T-cell (primary cell): ENCODE measurements around the gene LCP1. TPM values are rescaled to one million over a fixed set of nuclear protein-coding genes. Genes with fewer than 3 reads are reported as not detected.

ENCODE experiments used
- ATAC-seq, 4 experiments: fragments of 200-7000 bp in 3 of 4; fragments of 150-1000 bp in 1 of 4; cut with Tn5 transposase; replicated peaks in 1 of 4; 1 replicate in 3 of 4; 2 replicates in 1 of 4; pipeline ENCODE4 v1.10.0; 2021; ENCODE audit warnings: moderate library complexity in 3 of 4, mild to moderate bottlenecking in 2 of 4, moderate number of reproducible peaks in 1 of 4
- CTCF ChIA-PET, 2 donors: fragments of 300-600 bp; sonication (Branson Sonifier 250); formaldehyde crosslinking; loops; one replicate each; lab custom pipeline; 2022; ENCODE audit warnings: antibody characterized with exemption in 2 of 2; lab: Charles Lee
- POLR2A ChIA-PET, 2 donors: fragments of 300-600 bp; sonication (Branson Sonifier 250); formaldehyde crosslinking; loops; one replicate each; lab custom pipeline; 2022; ENCODE audit warnings: antibody characterized with exemption in 2 of 2; lab: Charles Lee
- DNase-seq, 35 experiments: peaks; one replicate each; pipeline versions ENCODE4 v3.0.0 to v3.0.0-alpha.2; 2013 to 2023
- H3K27ac ChIP-seq: one replicate; pipeline ENCODE4 v1.5.1; 2013; ENCODE audit warnings: low read length
- H3K27me3 ChIP-seq, 2 experiments: replicated peaks in 1 of 2; 1 replicate in 1 of 2; 2 replicates in 1 of 2; pipeline versions ENCODE4 v1.6.1 to v1.7.0; 2013; ENCODE audit warnings: low read length in 1 of 2, mixed read lengths in 1 of 2; ENCODE audit not compliant: control insufficient read depth in 2 of 2, insufficient read depth in 2 of 2; ENCODE audit errors: extremely low read depth in 1 of 2
- H3K36me3 ChIP-seq, 2 donors: 1 replicate in 1 of 2; 2 replicates in 1 of 2; pipeline versions ENCODE4 v1.6.1 to v1.7.0; 2013; ENCODE audit warnings: low read length in 1 of 2; ENCODE audit not compliant: control insufficient read depth in 2 of 2, insufficient read depth in 1 of 2; ENCODE audit errors: extremely low read depth in 1 of 2
- H3K4me1 ChIP-seq, 2 experiments: 1 replicate in 1 of 2; 2 replicates in 1 of 2; pipeline versions ENCODE4 v1.6.1 to v1.7.0; 2013; ENCODE audit warnings: low read length in 2 of 2, mixed read lengths in 1 of 2; ENCODE audit not compliant: insufficient read depth in 2 of 2, control insufficient read depth in 1 of 2; ENCODE audit errors: extremely low read depth in 1 of 2
- H3K4me3 ChIP-seq, 2 donors: 1 replicate in 1 of 2; 2 replicates in 1 of 2; pipeline versions ENCODE4 v1.5.1 to v1.7.0; 2013; ENCODE audit warnings: mild to moderate bottlenecking in 2 of 2, low read length in 1 of 2, moderate library complexity in 1 of 2; ENCODE audit not compliant: control insufficient read depth in 1 of 2; ENCODE audit errors: extremely low read depth in 1 of 2
- H3K9me3 ChIP-seq: 2 replicates; pipeline ENCODE4 v1.7.0; 2013
- H3K27ac Mint-ChIP-seq, 2 donors: one replicate each; pipeline ENCODE4 v1.8.0; 2020 to 2021; ENCODE audit warnings: mild to moderate bottlenecking in 2 of 2, mixed read lengths in 2 of 2
- H3K27me3 Mint-ChIP-seq, 2 donors: one replicate each; pipeline ENCODE4 v1.8.0; 2021 to 2022; ENCODE audit warnings: mixed read lengths in 2 of 2
- H3K36me3 Mint-ChIP-seq: one replicate; pipeline ENCODE4 v1.8.0; 2021; ENCODE audit warnings: mixed read lengths
- H3K4me1 Mint-ChIP-seq, 3 donors: one replicate each; pipeline ENCODE4 v1.8.0; 2020 to 2022; ENCODE audit warnings: mixed read lengths in 3 of 3, mild to moderate bottlenecking in 1 of 3
- H3K4me3 Mint-ChIP-seq, 3 donors: one replicate each; pipeline ENCODE4 v1.8.0; 2020 to 2022; ENCODE audit warnings: mild to moderate bottlenecking in 3 of 3, mixed read lengths in 3 of 3, moderate library complexity in 3 of 3
- H3K9me3 Mint-ChIP-seq, 3 donors: one replicate each; pipeline ENCODE4 v1.8.0; 2020 to 2022; ENCODE audit warnings: mixed read lengths in 3 of 3
- WGBS: methylation state at CpG from one replicate; pipeline ENCODE4 v1.1.5; 2013; ENCODE audit warnings: missing lambda C conversion rate; ENCODE audit not compliant: insufficient coverage; 5-methylcytosine and 5-hydroxymethylcytosine counted together
- total RNA-seq, 35 experiments: library from RNA in 6 of 35; stranded (reverse) in 6 of 35; fragments of 120-200 nt in 1 of 35; gene quantifications; one replicate each; pipeline versions ENCODE4 v1.2.1 to v1.2.4 and lab custom pipeline; 2013 to 2026

The LCP1 gene
- total RNA-seq, 5 donors from 2014 or later (not counting 1 experiment from before 2014, with no cell fraction given): 338 to 574 (median 413) TPM

GRCh38 chr13:46152627-46153328 lies 29.2 kb downstream of the LCP1 start:
- DNase-seq (no peak), ATAC-seq (no peak)
- Histone ChIP-seq H3K27ac (peak overlapping the region; percentile 24), H3K36me3 (peaks cover 38 to 93% of the 10 kb centered on the region in 2 donors), H3K27me3 (no peaks in the 10 kb centered on the region), H3K4me1 (peaks cover 2% of the 10 kb centered on the region in 2 experiments), H3K9me3 (no peaks in the 10 kb centered on the region), H3K4me3 (no peak overlapping the region)
- H3K36me3 Mint-ChIP-seq: peaks cover 68% of the 10 kb centered on the region
- CTCF ChIA-PET: interaction anchor here (0.6 kb wide), 2 partner anchors 168 to 416 kb away, joined by 3 read pairs; no protein-coding TSS in a partner anchor
- POLR2A ChIA-PET: interaction anchor here (0.5 to 1.5 kb wide), 4 partner anchors 11 to 140 kb away, joined by 3 to 7 read pairs (median 6); no protein-coding TSS in a partner anchor
- H3K27ac Mint-ChIP-seq: peak overlapping the region; percentile 77 to 82
- no peaks in the 10 kb centered on the region for H3K27me3 Mint-ChIP-seq
- WGBS: 71% methylated on average over 2 of the region's 6 CpGs
- peaks cover 30 to 45% (median 37%) of the 10 kb centered on the region in 3 donors for H3K4me1 Mint-ChIP-seq
- H3K9me3 Mint-ChIP-seq: no peaks in the 10 kb centered on the region
- H3K4me3 Mint-ChIP-seq: no peak overlapping the region

GRCh38 chr13:46150134-46150693 lies 31.8 kb downstream of the LCP1 start:
- no peak for ATAC-seq
- POLR2A ChIA-PET: interaction anchor here in 1 of 2 donors (0.6 to 0.7 kb wide), 4 partner anchors 11 to 128 kb away, joined by 4 to 11 read pairs (median 6); no protein-coding TSS in a partner anchor

GRCh38 chr13:46149272-46150133 lies 32.5 kb downstream of the LCP1 start:
- H3K9me3 ChIP-seq: no peaks in the 10 kb centered on the region
- Mint-ChIP-seq H3K36me3 (peaks cover 78% of the 10 kb centered on the region), H3K9me3 (no peaks in the 10 kb centered on the region), H3K4me3 (no peak overlapping the region), H3K4me1 (peaks cover 36 to 48% (median 39%) of the 10 kb centered on the region in 3 donors), H3K27me3 (no peaks in the 10 kb centered on the region), H3K27ac (peak overlapping the region; percentile 84 to 85)
- H3K27me3 ChIP-seq: no peaks in the 10 kb centered on the region
- ChIA-PET POLR2A (interaction anchor here (0.6 to 1.1 kb wide), 2 partner anchors 12 to 47 kb away, joined by 4 to 7 read pairs; no protein-coding TSS in a partner anchor), CTCF (interaction anchor here (0.5 to 2.8 kb wide), 4 partner anchors 8 to 53 kb away, joined by 3 to 8 read pairs (median 3); no protein-coding TSS in a partner anchor)
- DNase-seq (no peak), ATAC-seq (no peak)
- peaks cover 0 to 2% of the 10 kb centered on the region in 2 experiments for H3K4me1 ChIP-seq
- WGBS: 67% methylated on average over 7 of the region's 7 CpGs
- H3K27ac ChIP-seq: peak overlapping the region; percentile 3
- H3K4me3 ChIP-seq: no peak overlapping the region
- H3K36me3 ChIP-seq: peaks cover 41 to 92% of the 10 kb centered on the region in 2 donors

More at GRCh38 chr13:46150134-46150693, 31.8 kb downstream of the LCP1 start:
- CTCF ChIA-PET: interaction anchor here (0.6 to 2.8 kb wide), 5 partner anchors 10 to 460 kb away, joined by 3 to 8 read pairs (median 3); no protein-coding TSS in a partner anchor
- peak overlapping the region; percentile 3 for H3K27ac ChIP-seq
- DNase-seq: no peak
- no peaks in the 10 kb centered on the region for H3K9me3 ChIP-seq
- peak overlapping the region; percentile 84 to 85 for H3K27ac Mint-ChIP-seq
- no peak overlapping the region for H3K4me3 ChIP-seq
- peaks cover 30 to 45% (median 35%) of the 10 kb centered on the region in 3 donors for H3K4me1 Mint-ChIP-seq
- peaks cover 43 to 92% of the 10 kb centered on the region in 2 donors for H3K36me3 ChIP-seq
- peaks cover 77% of the 10 kb centered on the region for H3K36me3 Mint-ChIP-seq
- H3K27me3 ChIP-seq: no peaks in the 10 kb centered on the region
- no peaks in the 10 kb centered on the region for H3K27me3 Mint-ChIP-seq
- no peaks in the 10 kb centered on the region for H3K9me3 Mint-ChIP-seq
- H3K4me1 ChIP-seq: peaks cover 0 to 2% of the 10 kb centered on the region in 2 experiments
- WGBS: 100% methylated on average over 1 of the region's 1 CpG
- no peak overlapping the region for H3K4me3 Mint-ChIP-seq

- no peaks in the 10 kb centered on the region for H3K27me3 ChIP-seq
- H3K36me3 Mint-ChIP-seq: peaks cover 75% of the 10 kb centered on the region
Observed at GRCh38 chr13:46146898-46147297, 35.1 kb downstream of the LCP1 start.

GRCh38 chr13:46145950-46146349 lies 36.0 kb downstream of the LCP1 start:
- no peaks in the 10 kb centered on the region for H3K9me3 Mint-ChIP-seq
- H3K27me3 ChIP-seq: no peaks in the 10 kb centered on the region
- H3K4me3 Mint-ChIP-seq: no peak overlapping the region
- CTCF ChIA-PET: no interaction called here
- no peaks in the 10 kb centered on the region for H3K4me1 ChIP-seq
- no peaks in the 10 kb centered on the region for H3K27me3 Mint-ChIP-seq
- H3K4me3 ChIP-seq: no peak overlapping the region
- H3K36me3 Mint-ChIP-seq: peaks cover 76% of the 10 kb centered on the region
- H3K27ac Mint-ChIP-seq: peak overlapping the region in 1 of 2 donors; percentile 16
- ATAC-seq (no peak), DNase-seq (no peak)
- H3K4me1 Mint-ChIP-seq: peaks cover 29 to 39% (median 37%) of the 10 kb centered on the region in 3 donors
- H3K27ac ChIP-seq: no peak overlapping the region
- WGBS: no CpG with 5 or more reads among the region's 2 CpGs
- POLR2A ChIA-PET: interaction anchor here in 1 of 2 donors (0.7 kb wide), 1 partner anchor 145 kb away, joined by 3 read pairs; no protein-coding TSS in a partner anchor
- peaks cover 34 to 89% of the 10 kb centered on the region in 2 donors for H3K36me3 ChIP-seq
- H3K9me3 ChIP-seq: no peaks in the 10 kb centered on the region

More at GRCh38 chr13:46146898-46147297, 35.1 kb downstream of the LCP1 start:
- WGBS: 97% methylated on average over 3 of the region's 3 CpGs
- peaks cover 30 to 40% (median 37%) of the 10 kb centered on the region in 3 donors for H3K4me1 Mint-ChIP-seq
- ChIA-PET POLR2A (no interaction called here), CTCF (no interaction called here)
- H3K9me3 ChIP-seq: no peaks in the 10 kb centered on the region
- no peak overlapping the region for H3K27ac ChIP-seq
- ATAC-seq (peak in 1 of 4 experiments; percentile 45), DNase-seq (no peak)
- peaks cover 29 to 91% of the 10 kb centered on the region in 2 donors for H3K36me3 ChIP-seq
- peaks cover 0 to 2% of the 10 kb centered on the region in 2 experiments for H3K4me1 ChIP-seq
- H3K4me3 ChIP-seq: no peak overlapping the region
- no peaks in the 10 kb centered on the region for H3K9me3 Mint-ChIP-seq
- H3K27ac Mint-ChIP-seq: peak overlapping the region; percentile 40 to 54
- no peak overlapping the region for H3K4me3 Mint-ChIP-seq
- H3K27me3 Mint-ChIP-seq: no peaks in the 10 kb centered on the region
